Kidney (tissue), 14 donors: ENCODE results near the gene VASP. TPM values are rescaled to one million over a fixed set of nuclear protein-coding genes. Genes with fewer than 3 reads are reported as not detected.

Source experiments
- DNase-seq, 5 donors: peaks; one replicate each; pipeline ENCODE4 v3.0.0-alpha.2; 2013 to 2020
- FAIRE-seq: peaks from 2 replicates; lab custom pipeline; 2012; peaks lifted over from hg19 to GRCh38; lab: Jason Lieb, UNC
- H3K27ac ChIP-seq, 2 donors: one replicate each; pipeline ENCODE4 v1.7.0; 2013; ENCODE audit warnings: low read depth in 2 of 2, low read length in 2 of 2, inconsistent platforms in 1 of 2
- H3K27me3 ChIP-seq: one replicate; pipeline ENCODE4 v1.7.1; 2013; ENCODE audit warnings: low read length, inconsistent platforms; ENCODE audit not compliant: control insufficient read depth, insufficient read depth
- H3K36me3 ChIP-seq, 3 donors: one replicate each; pipeline versions ENCODE4 v1.7.0 to v1.7.1; 2013; ENCODE audit warnings: low read length in 3 of 3, control low read depth in 1 of 3, inconsistent platforms in 1 of 3; ENCODE audit not compliant: insufficient read depth in 3 of 3, control insufficient read depth in 2 of 3
- H3K4me1 ChIP-seq, 3 donors: one replicate each; pipeline versions ENCODE4 v1.7.0 to v1.7.1; 2013; ENCODE audit warnings: low read length in 3 of 3, inconsistent platforms in 1 of 3, low read depth in 1 of 3; ENCODE audit not compliant: control insufficient read depth in 2 of 3, insufficient read depth in 2 of 3
- H3K4me3 ChIP-seq, 3 donors: one replicate each; pipeline versions ENCODE4 v1.7.0 to v1.8.1; 2013; ENCODE audit warnings: low read length in 3 of 3, control low read depth in 1 of 3, inconsistent platforms in 1 of 3
- H3K9ac ChIP-seq, 3 donors: one replicate each; pipeline versions ENCODE4 v1.7.0 to v1.7.1; 2013; ENCODE audit warnings: low read length in 3 of 3, control low read depth in 1 of 3, inconsistent platforms in 1 of 3
- H3K9me3 ChIP-seq, 3 donors: one replicate each; pipeline versions ENCODE4 v1.7.0 to v1.7.1; 2013; ENCODE audit warnings: low read length in 3 of 3, control low read depth in 1 of 3, inconsistent platforms in 1 of 3; ENCODE audit not compliant: control insufficient read depth in 2 of 3, insufficient read depth in 1 of 3
- CTCF ChIP-seq: IDR thresholded peaks from 3 replicates; pipeline ENCODE4 v1.5.1; 2012; ENCODE audit warnings: mild to moderate bottlenecking, moderate library complexity, borderline replicate concordance; ENCODE audit not compliant: insufficient read depth; ENCODE audit errors: extremely low read depth
- intact Hi-C: fragments of 100-400 bp; cut with DNase I; formaldehyde crosslinking; loops from one replicate; pipeline ENCODE4 v1.11.1; 2022
- polyA plus RNA-seq: library from polyadenylated mRNA; stranded (reverse); fragments of 350-450 nt; fragmentation: Illumina TruSeq; extraction: RNeasy Lipid Tissue Mini Kit (QIAGEN cat#74804); gene quantifications from one replicate; pipeline ENCODE4 v1.2.3, GENCODE V29; 2014; ENCODE audit warnings: low read depth, low replicate concordance; ENCODE audit not compliant: insufficient read depth
- total RNA-seq: library from RNA; stranded (reverse); fragmentation: NEBNext Ultra II Directional; extraction: Animal tissue kit (Norgen Biotek cat#: 25700); gene quantifications from one replicate; pipeline ENCODE4 v1.2.1, GENCODE V29; 2021
- donor health status: control.
- donor health status: control.
- donor health status: control.
- donor health status: control.
- donor health status: control.
- donor health status: DM: yes; HTN: yes; CAD: no.
- donor health status: Normal renal cell carcinoma (clear cell type).

The VASP gene
- total and polyA plus RNA-seq, 2 donors from 2014 or later, result 36.3 to 105 TPM

GRCh38 chr19:45477186-45477585, 30.1 kb upstream of the VASP start:
- Histone ChIP-seq H3K27me3 (peaks cover 16% of the 10 kb centered on the region), H3K27ac (no peak overlapping the region), H3K9ac (no peak overlapping the region), H3K9me3 (no peaks in the 10 kb centered on the region), H3K36me3 (no peaks in the 10 kb centered on the region), H3K4me1 (peaks cover 0 to 9% (median 5%) of the 10 kb centered on the region in 3 donors), H3K4me3 (no peak overlapping the region)
- DNase-seq, result peak in 2 of 5 donors; percentile 34 to 37
- no peak for TF ChIP-seq CTCF
- intact Hi-C loops, result no loop called here
- FAIRE-seq, result no peak

- TF ChIP-seq CTCF, result no peak
These were observed 29.4 kb upstream of the VASP start for GRCh38 chr19:45477713-45478453.

GRCh38 chr19:45478454-45479238, 28.6 kb upstream of the VASP start:
- peak; percentile 99 for TF ChIP-seq CTCF
- H3K9ac ChIP-seq, result peak overlapping the region; percentile 46 to 95 (median 95)
- intact Hi-C loops, result no loop called here
- peak overlapping the region; percentile 94 to 97 for H3K27ac ChIP-seq
- peaks cover 0 to 5% (median 4%) of the 10 kb centered on the region in 3 donors for H3K4me1 ChIP-seq
- no peaks in the 10 kb centered on the region for H3K9me3 ChIP-seq
- FAIRE-seq, result peak; percentile 95
- H3K4me3 ChIP-seq, result peak overlapping the region; percentile 60 to 94 (median 72)
- H3K27me3 ChIP-seq, result peaks cover 4% of the 10 kb centered on the region
- peak; percentile 91 to 96 (median 93) for DNase-seq
- no peaks in the 10 kb centered on the region for H3K36me3 ChIP-seq

More at GRCh38 chr19:45477713-45478453, 29.4 kb upstream of the VASP start:
- Histone ChIP-seq H3K9me3 (no peaks in the 10 kb centered on the region), H3K27ac (peak overlapping the region in 1 of 2 donors; percentile 94), H3K4me3 (peak overlapping the region; percentile 60 to 94 (median 72)), H3K4me1 (peaks cover 0 to 6% (median 5%) of the 10 kb centered on the region in 3 donors), H3K27me3 (peaks cover 10% of the 10 kb centered on the region), H3K36me3 (no peaks in the 10 kb centered on the region), H3K9ac (peak overlapping the region; percentile 12 to 70 (median 46))
- DNase-seq (peak in 2 of 5 donors; percentile 34 to 46), FAIRE-seq (no peak)
- intact Hi-C loops, result no loop called here
